ENCODE results near the gene LPIN2. TPM values are rescaled to one million over a fixed set of nuclear protein-coding genes. Genes with fewer than 3 reads are reported as not detected.

The LPIN2 gene
- total and polyA plus RNA-seq, 2 of the 13 experiments (the other 11 are each of a cell fraction or from before 2014, with no cell fraction given): 46.0 to 119 TPM

DNA sequence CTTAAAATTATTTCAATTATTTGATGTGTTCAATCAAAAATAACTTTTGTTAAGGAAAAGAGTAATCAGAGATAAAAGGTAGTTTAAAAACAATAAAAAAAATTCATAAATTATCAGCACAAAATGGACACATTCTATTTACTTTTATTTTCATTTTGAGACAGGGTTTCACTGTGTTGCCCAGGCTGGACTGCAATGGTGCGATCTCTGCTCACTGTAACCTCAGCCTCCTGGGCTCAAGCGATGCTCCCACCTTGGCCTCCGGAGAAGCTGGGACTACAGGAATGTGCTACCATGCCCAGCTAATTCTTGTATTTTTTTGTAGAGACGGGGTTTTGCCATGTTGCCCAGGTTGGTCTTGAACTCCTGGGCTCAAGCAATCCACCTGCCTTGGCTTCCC lies 47.1 kb downstream of the LPIN2 start:
- Histone ChIP-seq H4K20me1 (ENCODE audit: insufficient read depth, low read length) (peaks cover 94% of the 10 kb centered on the region), H3K4me1 (ENCODE audit: insufficient read depth, low read length) (peaks cover 81% of the 10 kb centered on the region), H2AFZ (ENCODE audit: low read length) (no peak overlapping the region), H3K4me2 (ENCODE audit: low read depth, low read length) (no peak overlapping the region), H3K9ac (ENCODE audit: insufficient read depth, low read depth, low read length) (no peak overlapping the region), H3K27me3 (ENCODE audit: control insufficient read depth in 1 of 2, insufficient read depth in 2 of 2, low read length in 2 of 2) (no peaks in the 10 kb centered on the region), H3K36me3 (replicated peaks in 1 of 2; ENCODE audit: control insufficient read depth in 1 of 2, insufficient read depth in 2 of 2, low read length in 2 of 2) (peaks cover 6 to 17% of the 10 kb centered on the region in 2 experiments; a peak in 4 of 5 replicates), H3K9me3 (ENCODE audit: low read length) (no peaks in the 10 kb centered on the region), H3K27ac (ENCODE audit: extremely low read length, insufficient read depth, low read length) (no peak overlapping the region), H3K79me2 (ENCODE audit: insufficient read depth, low read length) (peaks cover 98% of the 10 kb centered on the region), H3K4me3 (replicated peaks in 1 of 3; ENCODE audit: insufficient read depth in 1 of 3, low read depth in 2 of 3, low read length in 3 of 3) (no peak overlapping the region)
- BruUV-seq (replicated peaks): no TSS peak
- in situ Hi-C loops (cut with HindIII; ENCODE audit: extremely low pct_ligation_motif_present, low pct_unique_long_range_greater_than_20kb): no loop called here
- intact Hi-C loops (cut with micrococcal nuclease; ENCODE audit: unreplicated experiment): no loop called here
- TF ChIP-seq SMAD1 (CRISPR knock-in tag; IDR thresholded peaks at IDR 0.05; ENCODE audit: borderline replicate concordance, low read depth) (no peak), RARG (CRISPR knock-in tag; IDR thresholded peaks at IDR 0.05; ENCODE audit: low read depth) (no peak), ZBTB1 (CRISPR knock-in tag; IDR thresholded peaks at IDR 0.05; ENCODE audit: borderline replicate concordance) (no peak), CBFB (CRISPR knock-in tag; IDR thresholded peaks at IDR 0.05) (no peak), ATAD3A (CRISPR knock-in tag; IDR thresholded peaks at IDR 0.05) (no peak)
- TF ChIP-seq, protein P1, sequence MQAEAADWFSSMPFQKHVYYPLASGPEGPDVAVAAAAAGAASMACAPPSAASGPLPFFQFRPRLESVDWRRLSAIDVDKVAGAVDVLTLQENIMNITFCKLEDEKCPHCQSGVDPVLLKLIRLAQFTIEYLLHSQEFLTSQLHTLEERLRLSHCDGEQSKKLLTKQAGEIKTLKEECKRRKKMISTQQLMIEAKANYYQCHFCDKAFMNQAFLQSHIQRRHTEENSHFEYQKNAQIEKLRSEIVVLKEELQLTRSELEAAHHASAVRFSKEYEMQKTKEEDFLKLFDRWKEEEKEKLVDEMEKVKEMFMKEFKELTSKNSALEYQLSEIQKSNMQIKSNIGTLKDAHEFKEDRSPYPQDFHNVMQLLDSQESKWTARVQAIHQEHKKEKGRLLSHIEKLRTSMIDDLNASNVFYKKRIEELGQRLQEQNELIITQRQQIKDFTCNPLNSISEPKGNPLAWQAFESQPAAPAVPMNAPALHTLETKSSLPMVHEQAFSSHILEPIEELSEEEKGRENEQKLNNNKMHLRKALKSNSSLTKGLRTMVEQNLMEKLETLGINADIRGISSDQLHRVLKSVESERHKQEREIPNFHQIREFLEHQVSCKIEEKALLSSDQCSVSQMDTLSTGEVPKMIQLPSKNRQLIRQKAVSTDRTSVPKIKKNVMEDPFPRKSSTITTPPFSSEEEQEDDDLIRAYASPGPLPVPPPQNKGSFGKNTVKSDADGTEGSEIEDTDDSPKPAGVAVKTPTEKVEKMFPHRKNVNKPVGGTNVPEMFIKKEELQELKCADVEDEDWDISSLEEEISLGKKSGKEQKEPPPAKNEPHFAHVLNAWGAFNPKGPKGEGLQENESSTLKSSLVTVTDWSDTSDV (CRISPR knock-in tag; IDR thresholded peaks at IDR 0.05): no peak
- ChIA-PET POLR2A (no interaction called here), CTCF (ENCODE audit: low intra/inter-chr PET ratio, low total read pairs) (no interaction called here)
- ATAC-seq (no peak), DNase-seq (ENCODE audit: low spot score) (no peak), FAIRE-seq (no peak)
- WGBS (ENCODE audit: low lambda C conversion rate): 100% methylated on average over 4 of the region's 4 CpGs

All from HepG2 (cell line).